Activated CD8-positive, alpha-beta memory T cell treated with anti-CD3 and anti-CD28 coated beads, Interleukin-2, amount 50 U/mL, for 4 hours (primary cell): Measurements from ENCODE around the gene OR8S1.

Experiments
- DNase-seq: peaks from one replicate; pipeline ENCODE4 v3.0.0-alpha.2; 2020

OR8S1 gene

DNA sequence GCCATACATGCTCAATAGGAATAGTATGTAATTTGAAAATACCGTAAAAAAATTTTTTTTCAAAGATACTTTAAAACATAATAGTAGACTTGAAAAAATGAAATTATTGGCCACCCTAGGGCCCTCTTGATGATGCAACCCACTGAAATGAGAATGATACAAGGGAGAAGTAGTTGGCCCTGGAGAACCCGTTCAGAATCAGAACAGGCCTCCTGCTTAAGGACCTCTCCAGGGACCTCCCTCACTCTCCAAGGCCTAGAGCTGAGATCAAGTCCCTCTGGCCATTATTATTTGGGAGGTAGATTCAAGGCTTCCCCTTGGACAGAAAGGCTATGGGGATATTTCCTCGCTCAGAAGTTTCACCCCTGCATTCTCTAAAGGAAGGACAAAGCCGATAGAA is 32.5 kb downstream of the OR8S1 start:
- no peak for DNase-seq

DNA sequence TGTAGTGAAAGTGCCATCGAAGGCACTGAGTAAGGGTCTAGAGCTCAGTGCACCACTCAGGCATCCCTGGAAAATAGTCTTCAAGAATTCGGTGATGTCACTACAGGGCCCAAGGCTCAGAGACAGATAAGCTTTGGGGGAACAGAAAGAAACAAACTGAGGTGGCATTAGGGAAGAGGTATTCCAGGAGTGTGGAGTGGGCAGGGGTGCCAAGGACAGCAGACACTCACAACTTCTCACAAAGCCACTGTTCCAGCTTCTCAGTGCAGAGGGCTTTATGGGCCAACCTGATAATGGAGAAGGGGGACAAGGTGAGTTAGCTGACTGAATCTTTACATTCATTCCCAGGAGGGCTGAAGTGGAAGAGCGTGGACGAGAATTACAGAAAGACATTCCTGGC is 42.3 kb downstream of the OR8S1 start:
- no peak for DNase-seq

DNA sequence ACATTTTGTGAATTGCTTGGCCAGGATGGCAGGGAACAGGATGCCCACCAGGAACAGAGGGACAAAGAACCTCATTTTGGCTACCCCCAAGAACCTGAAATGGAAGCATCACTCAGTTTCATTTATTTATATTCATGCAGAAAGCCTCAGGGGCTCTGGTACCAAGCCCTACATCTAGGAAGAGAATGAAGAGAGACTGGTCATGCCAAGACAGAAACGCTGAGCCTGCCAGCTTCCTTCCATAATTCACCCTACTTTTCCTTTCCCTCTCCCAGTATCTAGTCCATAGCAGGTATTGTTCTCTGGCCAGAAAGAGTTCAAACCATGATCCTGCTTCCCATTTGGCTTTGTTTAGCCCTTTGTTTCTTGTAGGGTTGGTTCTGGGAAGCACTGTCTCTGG is 44.5 kb downstream of the OR8S1 start, which contains the start of gene LALBA:
Gene LALBA (minus strand): TSS at position 101 of the 400 bp plus-strand sequence. CDS start 26 bp downstream, at position 75.
- DNase-seq = no peak

DNA sequence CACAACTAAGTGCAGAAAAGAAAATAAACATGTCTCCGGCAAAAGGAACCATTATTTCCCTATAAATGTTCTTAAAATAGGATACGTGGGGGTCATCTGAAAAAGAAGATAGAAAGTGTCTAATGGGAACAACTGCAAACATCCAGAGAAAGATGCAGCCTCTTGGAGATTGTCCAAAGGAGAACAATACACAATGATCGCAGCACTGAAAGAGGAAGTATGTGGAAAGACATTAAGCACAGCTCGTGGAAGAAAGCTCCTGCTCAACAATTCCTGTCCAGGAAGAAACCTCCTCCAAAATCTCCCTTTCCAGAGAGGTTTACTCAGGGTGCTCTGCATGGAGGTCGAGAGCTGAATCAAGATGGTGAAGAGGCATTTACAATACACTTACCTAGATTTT is 46.9 kb downstream of the OR8S1 start:
- DNase-seq = no peak
